HepG2 (cell line): ENCODE results near the gene TREML4. TPM values are rescaled to one million over a fixed set of nuclear protein-coding genes. Genes with fewer than 3 reads are reported as not detected.

Source experiments
- AKAP8 ChIP-seq: sonication (generic); formaldehyde crosslinking; IDR thresholded peaks from 2 replicates; pipeline ENCODE4 v1.5.1; 2020; ENCODE audit warnings: mild to moderate bottlenecking, missing genetic modification reagents
- DRAP1 ChIP-seq: IDR thresholded peaks from 2 replicates; pipeline ENCODE4 v1.6.1; 2016; ENCODE audit warnings: missing genetic modification reagents, missing compliant biosample characterization
- ZFAT ChIP-seq: sonication (generic); formaldehyde crosslinking; conservative IDR thresholded peaks from 2 replicates; pipeline ENCODE4 v1.8.1; 2023; ENCODE audit warnings: missing genetic modification reagents, inconsistent platforms
- ZNF362 ChIP-seq: sonication (generic); formaldehyde crosslinking; IDR thresholded peaks from 2 replicates; pipeline ENCODE4 v1.4.0; 2020; ENCODE audit warnings: missing genetic modification reagents, mild to moderate bottlenecking, borderline replicate concordance
- ZNF773 ChIP-seq: sonication (generic); formaldehyde crosslinking; IDR thresholded peaks from 2 replicates; pipeline ENCODE4 v1.4.0; 2020; ENCODE audit warnings: missing genetic modification reagents, borderline replicate concordance
- polyA plus RNA-seq, 8 experiments: library from polyadenylated mRNA; depleted of rRNA in 3 of 8; stranded (reverse) in 7 of 8; unstranded in 1 of 8; fragments of >200 nt; fragmentation: Illumina TruSeq in 4 of 8; extraction: Trizol in 4 of 8; gene quantifications; 2 replicates each; pipeline versions ENCODE4 v1.2.1 to v1.2.3, GENCODE V29; 2011 to 2016; ENCODE audit warnings: low read depth in 4 of 8, missing spikeins in 1 of 8, mixed read lengths in 1 of 8; ENCODE audit not compliant: insufficient read depth in 1 of 8
- total RNA-seq, 5 experiments: library from RNA; depleted of rRNA; stranded (reverse); fragments of >200 nt; fragmentation: Illumina TruSeq; extraction: Trizol; gene quantifications; 2 replicates each; pipeline ENCODE4 v1.2.3, GENCODE V29; 2016; ENCODE audit warnings: low read depth in 1 of 5
- TF ChIP-seq, protein P1 (sequence below): sonication (generic); formaldehyde crosslinking; IDR thresholded peaks from 2 replicates; pipeline ENCODE4 v1.4.0; 2020; ENCODE audit warnings: mild to moderate bottlenecking, missing genetic modification reagents
- TF ChIP-seq, protein P2 (sequence below): sonication (generic); formaldehyde crosslinking; IDR thresholded peaks from 2 replicates; pipeline ENCODE4 v1.4.0; 2020; ENCODE audit warnings: missing genetic modification reagents, borderline replicate concordance
- TF ChIP-seq, protein P3 (sequence below): sonication (generic); formaldehyde crosslinking; IDR thresholded peaks from 2 replicates; pipeline ENCODE4 v1.5.1; 2020; ENCODE audit warnings: missing genetic modification reagents, mild to moderate bottlenecking, borderline replicate concordance

Gene TREML4
- total and polyA plus RNA-seq, 2 of the 13 experiments (the other 11 are each of a cell fraction or from before 2014, with no cell fraction given), result not detected

- TF ChIP-seq, protein P1, sequence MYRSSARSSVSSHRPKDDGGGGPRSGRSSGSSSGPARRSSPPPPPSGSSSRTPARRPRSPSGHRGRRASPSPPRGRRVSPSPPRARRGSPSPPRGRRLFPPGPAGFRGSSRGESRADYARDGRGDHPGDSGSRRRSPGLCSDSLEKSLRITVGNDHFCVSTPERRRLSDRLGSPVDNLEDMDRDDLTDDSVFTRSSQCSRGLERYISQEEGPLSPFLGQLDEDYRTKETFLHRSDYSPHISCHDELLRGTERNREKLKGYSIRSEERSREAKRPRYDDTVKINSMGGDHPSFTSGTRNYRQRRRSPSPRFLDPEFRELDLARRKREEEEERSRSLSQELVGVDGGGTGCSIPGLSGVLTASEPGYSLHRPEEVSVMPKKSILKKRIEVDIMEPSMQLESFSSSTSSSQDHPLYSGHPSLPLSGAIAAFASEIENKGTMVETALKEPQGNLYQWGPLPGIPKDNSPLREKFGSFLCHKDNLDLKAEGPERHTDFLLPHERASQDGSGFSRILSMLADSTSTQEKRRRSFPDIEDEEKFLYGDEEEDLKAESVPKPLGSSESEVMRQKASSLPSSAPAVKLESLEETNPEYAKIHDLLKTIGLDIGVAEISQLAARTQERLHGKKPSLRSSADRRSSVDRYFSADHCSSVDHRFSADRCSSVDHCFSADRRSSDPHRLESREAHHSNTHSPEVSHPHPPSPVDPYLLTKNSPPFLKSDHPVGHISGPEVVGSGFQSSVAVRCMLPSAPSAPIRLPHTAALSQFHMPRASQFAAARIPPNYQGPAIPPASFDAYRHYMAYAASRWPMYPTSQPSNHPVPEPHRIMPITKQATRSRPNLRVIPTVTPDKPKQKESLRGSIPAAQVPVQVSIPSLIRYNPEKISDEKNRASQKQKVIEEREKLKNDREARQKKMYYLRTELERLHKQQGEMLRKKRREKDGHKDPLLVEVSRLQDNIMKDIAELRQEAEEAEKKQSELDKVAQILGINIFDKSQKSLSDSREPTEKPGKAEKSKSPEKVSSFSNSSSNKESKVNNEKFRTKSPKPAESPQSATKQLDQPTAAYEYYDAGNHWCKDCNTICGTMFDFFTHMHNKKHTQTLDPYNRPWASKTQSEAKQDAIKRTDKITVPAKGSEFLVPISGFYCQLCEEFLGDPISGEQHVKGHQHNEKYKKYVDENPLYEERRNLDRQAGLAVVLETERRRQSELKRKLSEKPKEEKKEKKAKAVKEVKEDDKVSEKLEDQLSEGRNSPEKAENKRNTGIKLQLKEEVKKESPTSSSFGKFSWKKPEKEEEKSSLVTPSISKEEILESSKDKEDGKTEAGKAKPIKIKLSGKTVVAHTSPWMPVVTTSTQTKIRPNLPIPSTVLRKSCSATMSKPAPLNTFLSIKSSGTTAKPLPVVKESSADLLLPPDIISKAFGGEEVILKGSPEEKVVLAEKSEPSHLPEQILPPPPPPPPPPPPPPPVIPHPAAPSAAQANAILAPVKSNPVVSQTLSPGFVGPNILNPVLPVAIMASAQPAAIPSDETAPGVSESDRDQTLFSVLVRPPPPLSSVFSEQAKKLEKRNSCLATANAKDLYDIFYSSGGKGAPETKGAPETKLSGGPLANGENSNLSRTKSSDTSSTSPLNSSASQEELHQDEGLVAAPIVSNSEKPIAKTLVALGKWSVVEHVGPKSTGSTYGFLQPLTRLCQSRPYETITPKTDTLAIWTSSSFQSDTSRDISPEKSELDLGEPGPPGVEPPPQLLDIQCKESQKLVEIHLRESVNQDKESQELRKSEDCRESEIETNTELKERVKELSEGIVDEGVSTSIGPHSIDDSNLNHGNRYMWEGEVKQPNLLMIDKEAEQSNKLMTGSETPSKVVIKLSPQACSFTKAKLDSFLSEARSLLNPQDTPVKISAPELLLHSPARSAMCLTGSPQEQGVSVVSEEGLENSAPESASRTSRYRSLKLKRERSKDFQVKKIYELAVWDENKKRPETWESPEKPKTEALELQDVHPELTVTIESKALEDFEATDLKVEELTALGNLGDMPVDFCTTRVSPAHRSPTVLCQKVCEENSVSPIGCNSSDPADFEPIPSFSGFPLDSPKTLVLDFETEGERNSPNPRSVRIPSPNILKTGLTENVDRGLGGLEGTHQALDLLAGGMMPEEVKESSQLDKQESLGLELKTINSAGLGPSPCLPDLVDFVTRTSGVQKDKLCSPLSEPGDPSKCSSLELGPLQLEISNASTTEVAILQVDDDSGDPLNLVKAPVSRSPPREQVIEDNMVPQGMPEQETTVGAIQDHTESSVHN (CRISPR knock-in tag), result no peak
- TF ChIP-seq, protein P2, sequence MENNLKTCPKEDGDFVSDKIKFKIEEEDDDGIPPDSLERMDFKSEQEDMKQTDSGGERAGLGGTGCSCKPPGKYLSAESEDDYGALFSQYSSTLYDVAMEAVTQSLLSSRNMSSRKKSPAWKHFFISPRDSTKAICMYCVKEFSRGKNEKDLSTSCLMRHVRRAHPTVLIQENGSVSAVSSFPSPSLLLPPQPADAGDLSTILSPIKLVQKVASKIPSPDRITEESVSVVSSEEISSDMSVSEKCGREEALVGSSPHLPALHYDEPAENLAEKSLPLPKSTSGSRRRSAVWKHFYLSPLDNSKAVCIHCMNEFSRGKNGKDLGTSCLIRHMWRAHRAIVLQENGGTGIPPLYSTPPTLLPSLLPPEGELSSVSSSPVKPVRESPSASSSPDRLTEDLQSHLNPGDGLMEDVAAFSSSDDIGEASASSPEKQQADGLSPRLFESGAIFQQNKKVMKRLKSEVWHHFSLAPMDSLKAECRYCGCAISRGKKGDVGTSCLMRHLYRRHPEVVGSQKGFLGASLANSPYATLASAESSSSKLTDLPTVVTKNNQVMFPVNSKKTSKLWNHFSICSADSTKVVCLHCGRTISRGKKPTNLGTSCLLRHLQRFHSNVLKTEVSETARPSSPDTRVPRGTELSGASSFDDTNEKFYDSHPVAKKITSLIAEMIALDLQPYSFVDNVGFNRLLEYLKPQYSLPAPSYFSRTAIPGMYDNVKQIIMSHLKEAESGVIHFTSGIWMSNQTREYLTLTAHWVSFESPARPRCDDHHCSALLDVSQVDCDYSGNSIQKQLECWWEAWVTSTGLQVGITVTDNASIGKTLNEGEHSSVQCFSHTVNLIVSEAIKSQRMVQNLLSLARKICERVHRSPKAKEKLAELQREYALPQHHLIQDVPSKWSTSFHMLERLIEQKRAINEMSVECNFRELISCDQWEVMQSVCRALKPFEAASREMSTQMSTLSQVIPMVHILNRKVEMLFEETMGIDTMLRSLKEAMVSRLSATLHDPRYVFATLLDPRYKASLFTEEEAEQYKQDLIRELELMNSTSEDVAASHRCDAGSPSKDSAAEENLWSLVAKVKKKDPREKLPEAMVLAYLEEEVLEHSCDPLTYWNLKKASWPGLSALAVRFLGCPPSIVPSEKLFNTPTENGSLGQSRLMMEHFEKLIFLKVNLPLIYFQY, result no peak
- TF ChIP-seq, protein P3, sequence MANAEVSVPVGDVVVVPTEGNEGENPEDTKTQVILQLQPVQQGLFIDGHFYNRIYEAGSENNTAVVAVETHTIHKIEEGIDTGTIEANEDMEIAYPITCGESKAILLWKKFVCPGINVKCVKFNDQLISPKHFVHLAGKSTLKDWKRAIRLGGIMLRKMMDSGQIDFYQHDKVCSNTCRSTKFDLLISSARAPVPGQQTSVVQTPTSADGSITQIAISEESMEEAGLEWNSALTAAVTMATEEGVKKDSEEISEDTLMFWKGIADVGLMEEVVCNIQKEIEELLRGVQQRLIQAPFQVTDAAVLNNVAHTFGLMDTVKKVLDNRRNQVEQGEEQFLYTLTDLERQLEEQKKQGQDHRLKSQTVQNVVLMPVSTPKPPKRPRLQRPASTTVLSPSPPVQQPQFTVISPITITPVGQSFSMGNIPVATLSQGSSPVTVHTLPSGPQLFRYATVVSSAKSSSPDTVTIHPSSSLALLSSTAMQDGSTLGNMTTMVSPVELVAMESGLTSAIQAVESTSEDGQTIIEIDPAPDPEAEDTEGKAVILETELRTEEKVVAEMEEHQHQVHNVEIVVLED (CRISPR knock-in tag), result no peak
- TF ChIP-seq ZNF362 (CRISPR knock-in tag) (no peak), ZNF773 (no peak), ZFAT (CRISPR knock-in tag) (no peak), AKAP8 (CRISPR knock-in tag) (no peak), DRAP1 (CRISPR knock-in tag) (no peak)
These were observed 30.9 kb upstream of the TREML4 start (continued) for GRCh38 chr6:41197234-41197633.
